Epithelial cell of esophagus (primary cell): ENCODE results near the gene SGSH.

ENCODE experiments used
- DNase-seq: peaks from one replicate; pipeline ENCODE4 v3.0.0; 2010; ENCODE audit warnings: low read depth
- H3K4me3 ChIP-seq: 2 replicates; pipeline ENCODE4 v1.5.1; 2011; ENCODE audit warnings: mild to moderate bottlenecking, low read length, control low read depth
- TF ChIP-seq, protein P1 (sequence below): IDR thresholded peaks from 2 replicates; pipeline ENCODE4 v1.5.1; 2011; ENCODE audit warnings: low read depth, mild to moderate bottlenecking, low read length, control low read depth, inconsistent platforms; ENCODE audit not compliant: insufficient read depth; ENCODE audit errors: missing control alignments

The SGSH gene

GRCh38 chr17:80184423-80184714, 35.8 kb downstream of the SGSH start:
- DNase-seq = no peak
- TF ChIP-seq, protein P1, sequence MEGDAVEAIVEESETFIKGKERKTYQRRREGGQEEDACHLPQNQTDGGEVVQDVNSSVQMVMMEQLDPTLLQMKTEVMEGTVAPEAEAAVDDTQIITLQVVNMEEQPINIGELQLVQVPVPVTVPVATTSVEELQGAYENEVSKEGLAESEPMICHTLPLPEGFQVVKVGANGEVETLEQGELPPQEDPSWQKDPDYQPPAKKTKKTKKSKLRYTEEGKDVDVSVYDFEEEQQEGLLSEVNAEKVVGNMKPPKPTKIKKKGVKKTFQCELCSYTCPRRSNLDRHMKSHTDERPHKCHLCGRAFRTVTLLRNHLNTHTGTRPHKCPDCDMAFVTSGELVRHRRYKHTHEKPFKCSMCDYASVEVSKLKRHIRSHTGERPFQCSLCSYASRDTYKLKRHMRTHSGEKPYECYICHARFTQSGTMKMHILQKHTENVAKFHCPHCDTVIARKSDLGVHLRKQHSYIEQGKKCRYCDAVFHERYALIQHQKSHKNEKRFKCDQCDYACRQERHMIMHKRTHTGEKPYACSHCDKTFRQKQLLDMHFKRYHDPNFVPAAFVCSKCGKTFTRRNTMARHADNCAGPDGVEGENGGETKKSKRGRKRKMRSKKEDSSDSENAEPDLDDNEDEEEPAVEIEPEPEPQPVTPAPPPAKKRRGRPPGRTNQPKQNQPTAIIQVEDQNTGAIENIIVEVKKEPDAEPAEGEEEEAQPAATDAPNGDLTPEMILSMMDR = no peak

GRCh38 chr17:80183581-80184422, 36.3 kb downstream of the SGSH start:
- DNase-seq = no peak
- H3K4me3 ChIP-seq = no peak overlapping the region
- TF ChIP-seq, protein P1 = no peak

More at GRCh38 chr17:80184423-80184714, 35.8 kb downstream of the SGSH start:
- no peak overlapping the region for H3K4me3 ChIP-seq

GRCh38 chr17:80182845-80183223, 37.3 kb downstream of the SGSH start:
- TF ChIP-seq, protein P1 = no peak
- DNase-seq = no peak
- no peak overlapping the region for H3K4me3 ChIP-seq

GRCh38 chr17:80182118-80182844, 37.9 kb downstream of the SGSH start:
- no peak overlapping the region for H3K4me3 ChIP-seq
- TF ChIP-seq, protein P1 = no peak
- no peak for DNase-seq

- H3K4me3 ChIP-seq = no peak overlapping the region
- TF ChIP-seq, protein P1 = no peak
- DNase-seq = no peak
Measured at GRCh38 chr17:80181431-80181830, 38.7 kb downstream of the SGSH start.

DNA sequence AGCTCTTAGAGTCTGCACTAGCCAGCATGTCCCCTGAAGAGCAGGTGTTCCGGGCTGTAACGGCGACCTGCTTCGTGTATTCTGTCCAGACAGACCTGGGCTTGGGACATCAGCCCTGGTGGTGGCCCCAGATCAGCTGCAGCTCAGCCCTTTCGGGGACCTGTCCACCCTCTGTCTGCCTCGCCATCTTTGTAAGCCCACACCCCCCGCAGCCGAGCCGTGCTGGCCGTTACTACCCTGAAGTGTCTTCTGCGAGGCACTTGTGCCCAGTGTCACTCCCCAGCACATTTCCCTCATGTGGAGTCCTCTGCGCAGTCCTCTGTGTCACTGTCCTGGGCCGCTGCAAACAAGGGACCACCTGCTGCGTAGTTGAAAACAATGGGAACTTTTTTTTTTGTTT, 39.9 kb downstream of the SGSH start:
- no peak overlapping the region for H3K4me3 ChIP-seq
- TF ChIP-seq, protein P1 = no peak
- DNase-seq = no peak

DNA sequence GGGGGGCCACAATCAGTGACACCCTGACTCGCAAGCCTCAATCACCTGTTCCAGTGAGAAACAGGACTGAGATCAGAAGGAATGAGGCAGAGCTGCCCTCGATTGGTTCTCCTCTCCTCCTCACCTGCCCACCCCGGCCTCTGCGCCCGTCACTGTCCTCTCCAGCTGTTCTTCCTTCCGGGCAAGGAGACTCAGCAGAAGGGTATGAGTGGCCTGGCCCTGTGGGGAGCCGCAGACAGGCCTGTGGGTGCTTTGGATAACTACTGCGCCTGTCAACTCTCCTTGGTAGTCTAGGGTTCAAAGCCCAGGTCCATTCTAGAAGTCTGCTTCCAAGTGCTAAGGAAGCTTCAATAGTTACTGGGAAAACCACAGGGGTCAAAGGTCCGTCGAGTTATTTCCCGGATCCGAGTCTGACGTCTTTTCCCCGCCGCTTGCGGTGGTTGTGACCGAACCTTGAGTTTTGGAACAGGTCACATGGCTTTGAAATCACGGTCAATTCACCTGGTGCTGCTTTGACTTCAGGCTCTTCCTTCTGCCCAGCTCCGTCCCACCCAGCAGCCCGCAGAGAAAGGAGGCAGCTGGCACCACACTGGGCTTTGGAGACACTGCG, 42.0 kb downstream of the SGSH start:
- TF ChIP-seq, protein P1 = no peak
- DNase-seq = no peak
- H3K4me3 ChIP-seq = no peak overlapping the region
